ENCODE data around the gene ALOX5.

The ALOX5 gene

DNA sequence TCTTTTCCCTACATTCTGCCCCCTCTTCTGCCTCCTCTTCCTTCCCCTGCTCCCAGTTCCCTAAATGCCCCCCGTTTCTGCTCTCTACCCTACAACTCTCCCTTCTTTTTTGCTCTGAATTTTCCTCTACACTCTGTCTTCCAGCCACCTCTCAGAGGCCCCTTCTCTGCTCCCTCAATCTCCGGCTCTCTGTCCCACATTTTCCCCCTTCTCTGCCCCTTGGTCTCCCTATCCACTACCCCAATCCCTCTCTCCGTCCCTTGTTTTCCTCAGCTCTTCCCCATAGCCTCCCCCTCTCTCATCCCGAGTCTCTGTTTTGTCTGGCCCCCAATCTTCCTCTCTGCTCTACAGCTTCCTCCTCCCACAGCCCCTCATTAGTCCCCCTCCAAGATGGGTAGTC, 3.3 kb downstream of the ALOX5 start:
- in situ Hi-C loops (cut with MboI; ENCODE audit: low sequenced_read_pairs, unreplicated experiment), result no loop called here
- no peak for DNase-seq (ENCODE audit: low spot score)
- TF ChIP-seq, protein P1, sequence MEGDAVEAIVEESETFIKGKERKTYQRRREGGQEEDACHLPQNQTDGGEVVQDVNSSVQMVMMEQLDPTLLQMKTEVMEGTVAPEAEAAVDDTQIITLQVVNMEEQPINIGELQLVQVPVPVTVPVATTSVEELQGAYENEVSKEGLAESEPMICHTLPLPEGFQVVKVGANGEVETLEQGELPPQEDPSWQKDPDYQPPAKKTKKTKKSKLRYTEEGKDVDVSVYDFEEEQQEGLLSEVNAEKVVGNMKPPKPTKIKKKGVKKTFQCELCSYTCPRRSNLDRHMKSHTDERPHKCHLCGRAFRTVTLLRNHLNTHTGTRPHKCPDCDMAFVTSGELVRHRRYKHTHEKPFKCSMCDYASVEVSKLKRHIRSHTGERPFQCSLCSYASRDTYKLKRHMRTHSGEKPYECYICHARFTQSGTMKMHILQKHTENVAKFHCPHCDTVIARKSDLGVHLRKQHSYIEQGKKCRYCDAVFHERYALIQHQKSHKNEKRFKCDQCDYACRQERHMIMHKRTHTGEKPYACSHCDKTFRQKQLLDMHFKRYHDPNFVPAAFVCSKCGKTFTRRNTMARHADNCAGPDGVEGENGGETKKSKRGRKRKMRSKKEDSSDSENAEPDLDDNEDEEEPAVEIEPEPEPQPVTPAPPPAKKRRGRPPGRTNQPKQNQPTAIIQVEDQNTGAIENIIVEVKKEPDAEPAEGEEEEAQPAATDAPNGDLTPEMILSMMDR (IDR thresholded peaks at IDR 0.05; ENCODE audit: borderline replicate concordance, control extremely low read depth, extremely low read depth, insufficient read depth, missing control alignments), result no peak

DNA sequence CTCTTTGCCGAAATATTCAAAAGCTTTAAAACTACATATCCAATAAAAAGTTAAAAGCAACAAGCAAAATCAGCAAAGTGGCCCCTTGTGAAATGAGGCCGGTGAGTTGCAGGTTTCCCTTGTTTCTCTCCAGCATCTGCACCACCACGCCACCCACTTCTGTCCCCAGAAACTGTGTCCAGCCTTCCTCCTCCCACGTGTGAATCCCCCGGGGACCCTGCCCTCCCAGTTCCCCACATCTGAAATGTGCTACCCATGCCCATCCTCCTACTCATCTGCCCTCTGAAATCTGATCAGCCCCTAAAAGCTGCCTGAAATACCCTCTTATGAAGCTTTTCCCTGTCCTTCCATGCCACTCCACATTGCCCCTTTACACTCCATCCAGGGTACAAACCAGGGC, 3.8 kb downstream of the ALOX5 start:
- in situ Hi-C loops (cut with MboI; ENCODE audit: low sequenced_read_pairs, unreplicated experiment), result no loop called here
- TF ChIP-seq, protein P1 (IDR thresholded peaks at IDR 0.05; ENCODE audit: borderline replicate concordance, control extremely low read depth, extremely low read depth, insufficient read depth, missing control alignments), result no peak
- peak; percentile 10 for DNase-seq (ENCODE audit: low spot score)

DNA sequence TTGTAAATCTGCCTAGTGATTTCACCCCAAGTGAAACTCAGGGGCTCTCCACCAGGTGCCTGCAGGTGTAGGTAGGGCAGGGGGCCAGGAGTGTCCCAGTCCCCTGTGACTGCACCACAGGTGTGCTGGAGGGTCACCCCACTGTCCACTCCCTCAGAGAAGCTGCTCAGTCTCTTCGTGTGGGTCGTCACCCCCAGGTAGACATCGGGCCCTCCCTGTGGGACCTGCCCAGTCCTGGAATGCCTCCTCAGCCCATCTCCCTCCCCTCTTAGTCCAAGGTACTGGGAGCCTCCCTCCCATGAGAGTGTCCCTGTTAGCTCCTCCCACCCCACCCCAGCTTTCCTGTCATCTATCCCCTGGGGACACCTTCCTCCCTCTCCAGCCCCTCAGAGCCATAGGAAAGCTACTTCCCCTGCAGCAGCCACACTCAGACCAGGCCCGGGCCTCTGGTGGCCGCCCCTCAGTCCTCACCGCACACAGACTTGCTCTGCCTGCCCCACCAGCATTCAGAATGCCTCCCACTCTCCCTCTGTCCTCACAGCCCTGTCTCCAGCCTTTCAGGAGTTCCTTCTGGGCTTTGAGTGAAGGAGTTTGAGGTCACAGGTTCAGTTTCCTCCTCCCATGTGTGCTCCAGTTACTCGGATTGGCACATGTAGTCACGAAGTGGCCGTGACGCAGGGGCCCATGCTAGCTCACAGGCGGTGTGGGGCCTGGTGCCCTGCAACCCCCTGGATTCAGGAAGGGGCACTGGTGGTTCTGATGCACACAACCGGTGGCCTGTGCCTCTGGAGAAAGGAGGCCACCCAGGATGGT, 5.1 kb downstream of the ALOX5 start:
- no peak for DNase-seq (ENCODE audit: low spot score)
- TF ChIP-seq, protein P1 (IDR thresholded peaks at IDR 0.05; ENCODE audit: borderline replicate concordance, control extremely low read depth, extremely low read depth, insufficient read depth, missing control alignments), result no peak
- in situ Hi-C loops (cut with MboI; ENCODE audit: low sequenced_read_pairs, unreplicated experiment), result no loop called here

DNA sequence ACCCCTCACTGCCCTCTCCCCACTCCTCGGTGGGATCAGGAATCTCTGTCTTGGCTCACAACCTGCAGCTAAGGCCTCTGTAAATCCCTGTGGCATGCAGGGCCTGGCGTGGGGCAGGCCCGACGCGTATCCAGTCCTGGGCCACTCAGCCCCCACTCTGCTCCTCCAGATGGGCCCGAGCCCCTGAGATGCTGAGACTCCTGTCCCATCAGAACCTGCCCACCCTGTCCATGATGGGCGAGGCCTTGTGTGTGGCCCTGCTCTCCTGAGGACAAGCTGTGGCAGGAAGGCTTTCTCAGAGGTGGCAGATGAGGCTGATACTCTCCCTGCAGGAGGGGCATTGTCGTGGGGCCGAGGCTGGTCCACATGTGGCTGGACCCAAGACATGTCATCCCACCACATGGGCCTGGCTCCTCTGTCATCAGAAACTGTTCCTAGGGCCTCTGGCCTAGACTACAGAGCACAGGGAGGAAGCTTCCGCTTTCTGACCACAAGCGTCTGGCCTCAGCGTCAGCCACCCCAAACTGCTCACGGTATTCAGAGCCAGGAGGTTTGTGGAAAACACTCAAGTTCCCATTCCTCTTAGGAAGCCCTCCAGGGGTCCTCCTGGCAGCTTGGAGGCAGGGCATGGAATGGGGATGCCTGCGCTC, 6.0 kb downstream of the ALOX5 start:
- TF ChIP-seq, protein P1 (IDR thresholded peaks at IDR 0.05; ENCODE audit: borderline replicate concordance, control extremely low read depth, extremely low read depth, insufficient read depth, missing control alignments), result no peak
- in situ Hi-C loops (cut with MboI; ENCODE audit: low sequenced_read_pairs, unreplicated experiment), result no loop called here
- DNase-seq (ENCODE audit: low spot score), result peak; percentile 46

DNA sequence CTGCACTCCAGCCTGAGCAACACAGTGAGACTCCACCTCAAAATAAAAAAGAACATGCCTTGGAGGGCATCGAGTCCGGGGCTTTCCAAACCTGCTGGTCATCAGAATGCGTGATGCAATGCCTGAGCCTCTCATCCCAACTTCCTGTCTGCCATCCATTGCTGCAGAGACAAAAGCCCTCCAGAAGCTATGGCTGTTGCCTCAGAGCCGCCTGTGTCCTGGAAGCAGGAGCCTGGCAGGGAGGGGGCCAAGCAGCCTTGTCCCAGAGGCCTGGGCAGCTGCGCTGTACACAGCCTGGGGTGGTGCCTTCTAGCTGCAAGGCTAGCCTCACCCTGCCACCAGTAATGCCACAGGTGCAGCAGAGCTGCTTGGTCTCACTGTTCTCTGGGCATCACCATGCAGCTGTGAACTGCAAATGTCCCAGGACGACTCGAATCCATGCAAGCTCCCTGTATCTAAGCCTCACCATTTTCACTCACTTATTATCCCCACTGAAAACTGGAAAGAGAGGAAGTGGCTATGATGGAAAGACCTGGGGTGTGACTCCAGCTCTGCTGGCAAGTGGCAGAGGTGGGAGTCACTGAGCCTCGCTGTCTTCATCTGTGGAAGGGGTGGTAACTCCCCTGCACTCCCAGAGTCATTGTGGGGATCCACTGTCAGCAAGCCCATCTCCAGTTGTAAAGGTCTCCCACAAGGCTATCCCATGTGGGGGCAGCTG, 7.0 kb downstream of the ALOX5 start:
- TF ChIP-seq, protein P1 (IDR thresholded peaks at IDR 0.05; ENCODE audit: borderline replicate concordance, control extremely low read depth, extremely low read depth, insufficient read depth, missing control alignments), result no peak
- in situ Hi-C loops (cut with MboI; ENCODE audit: low sequenced_read_pairs, unreplicated experiment), result no loop called here
- DNase-seq (ENCODE audit: low spot score), result no peak

DNA sequence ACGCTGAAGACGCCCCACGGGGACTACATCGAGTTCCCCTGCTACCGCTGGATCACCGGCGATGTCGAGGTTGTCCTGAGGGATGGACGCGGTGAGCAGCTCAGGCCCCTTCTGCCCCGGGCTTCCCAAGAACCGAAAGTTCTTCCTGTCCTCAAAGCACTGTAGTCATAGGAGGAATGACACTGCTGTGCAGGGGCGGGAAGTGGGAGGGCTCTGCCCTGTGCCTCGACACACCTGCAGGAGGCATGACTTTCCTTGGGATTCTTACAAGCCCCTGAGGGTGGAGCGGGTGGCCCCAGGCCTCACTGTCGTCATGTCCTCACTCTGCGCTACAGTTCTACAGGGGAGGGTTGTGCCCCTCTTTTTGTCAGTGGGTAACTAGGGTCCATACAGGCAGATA, 8.6 kb downstream of the ALOX5 start:
- in situ Hi-C loops (cut with MboI; ENCODE audit: low sequenced_read_pairs, unreplicated experiment), result no loop called here
- TF ChIP-seq, protein P1 (IDR thresholded peaks at IDR 0.05; ENCODE audit: borderline replicate concordance, control extremely low read depth, extremely low read depth, insufficient read depth, missing control alignments), result no peak
- no peak for DNase-seq (ENCODE audit: low spot score)

All from GM13976 (cell line).